ENCODE data around the gene HSH2D. TPM values are rescaled to one million over a fixed set of nuclear protein-coding genes. Genes with fewer than 3 reads are reported as not detected.
"Not testable (repeated sequence)": the region's sequence is repeated elsewhere in the genome, so short reads cannot be mapped to it uniquely, and the experiment has no call there.

Gene HSH2D, protein sequence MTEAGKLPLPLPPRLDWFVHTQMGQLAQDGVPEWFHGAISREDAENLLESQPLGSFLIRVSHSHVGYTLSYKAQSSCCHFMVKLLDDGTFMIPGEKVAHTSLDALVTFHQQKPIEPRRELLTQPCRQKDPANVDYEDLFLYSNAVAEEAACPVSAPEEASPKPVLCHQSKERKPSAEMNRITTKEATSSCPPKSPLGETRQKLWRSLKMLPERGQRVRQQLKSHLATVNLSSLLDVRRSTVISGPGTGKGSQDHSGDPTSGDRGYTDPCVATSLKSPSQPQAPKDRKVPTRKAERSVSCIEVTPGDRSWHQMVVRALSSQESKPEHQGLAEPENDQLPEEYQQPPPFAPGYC
- polyA plus RNA-seq, result 1 to 10 TPM in 2 of 3 donors, under 1 TPM in 1; 0.56 to 4.3 (median 1.7) TPM

GRCh38 chr19:16143399-16144215 lies at the start of gene HSH2D:
Gene HSH2D, plus strand, starts transcription at chr19:16143685. Its CDS starts 5,066 bp downstream, at chr19:16148751.
- 22 to 31% (median 23%) methylated on average over 13 of the region's 13 CpGs for WGBS, 3 donors

DNA sequence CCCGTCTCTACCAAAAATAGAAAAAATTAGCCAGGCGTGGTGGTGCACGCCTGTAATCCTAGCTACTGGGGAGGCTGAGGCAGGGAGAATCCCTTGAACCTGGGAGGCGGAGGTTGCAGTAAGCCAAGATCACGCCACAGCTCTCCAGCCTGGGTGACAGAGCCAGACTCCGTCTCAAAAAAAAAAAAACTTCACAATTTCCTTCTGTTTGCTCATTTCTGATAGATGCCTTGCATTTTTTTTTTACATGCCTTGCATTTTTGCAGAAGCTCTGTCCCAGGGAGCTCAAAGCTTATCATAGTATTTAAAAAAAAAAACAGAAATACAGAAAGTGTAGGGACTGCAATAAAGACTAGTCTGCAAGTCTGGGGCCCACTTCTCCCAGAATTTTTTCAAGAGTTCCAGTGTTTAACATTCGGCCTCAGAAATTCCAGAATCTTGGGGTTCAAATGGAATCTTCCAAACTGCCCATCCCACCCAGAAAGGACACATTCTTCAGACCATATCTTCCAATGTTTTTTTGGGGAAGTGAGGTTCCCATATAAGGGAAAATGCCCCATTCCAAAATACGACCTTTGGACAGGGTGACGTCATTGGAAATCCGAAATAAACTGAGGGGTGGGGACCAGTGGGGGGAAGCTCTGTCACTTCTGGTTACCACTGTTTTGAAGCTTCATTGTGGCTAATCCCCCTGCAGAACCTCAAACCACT lies 49.0 kb upstream of the HSH2D start:
- WGBS, 3 donors, result 74 to 81% (median 76%) methylated on average over 10 of the region's 10 CpGs
- H3K27ac ChIP-seq (ENCODE audit: low read depth, low read length), result no peak overlapping the region

More at GRCh38 chr19:16143399-16144215, at the start of gene HSH2D:
- H3K27ac ChIP-seq (ENCODE audit: low read depth, low read length), result no peak within 1 kb of the TSS

GRCh38 chr19:16095071-16095571 lies 48.4 kb upstream of the HSH2D start:
- no peak overlapping the region for H3K27ac ChIP-seq (ENCODE audit: low read depth, low read length)
- 72 to 88% (median 77%) methylated on average over 13 of the region's 13 CpGs for WGBS, 3 donors

DNA sequence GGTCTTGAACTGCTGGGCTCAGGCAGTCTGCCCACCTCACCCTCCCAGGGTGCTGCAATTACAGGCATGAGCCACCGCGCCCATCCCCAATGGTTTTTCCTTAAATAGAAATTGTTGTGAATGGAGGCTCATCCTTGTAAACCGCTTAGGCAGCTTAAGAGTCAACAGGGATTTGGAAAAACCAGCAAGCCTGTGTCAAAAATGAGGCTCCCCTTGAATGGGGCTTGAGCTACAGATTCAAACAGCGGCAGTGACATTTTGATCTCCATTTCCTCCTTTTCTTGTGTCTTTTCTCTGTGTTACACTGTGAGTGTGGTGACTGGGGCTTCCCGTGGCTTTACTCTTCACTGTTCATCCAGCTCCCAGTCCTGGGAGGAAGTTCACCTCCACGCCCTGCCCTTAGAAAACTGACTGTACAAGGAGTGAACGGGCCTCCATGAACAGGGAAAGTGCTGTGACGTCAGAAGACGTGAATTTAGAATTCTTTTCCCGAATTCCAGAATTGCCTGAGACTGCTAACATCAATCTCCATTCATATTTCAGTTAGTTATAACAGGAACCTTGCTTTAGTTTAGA lies 47.1 kb upstream of the HSH2D start:
- 75 to 83% (median 80%) methylated on average over 10 of the region's 10 CpGs for WGBS, 3 donors

DNA sequence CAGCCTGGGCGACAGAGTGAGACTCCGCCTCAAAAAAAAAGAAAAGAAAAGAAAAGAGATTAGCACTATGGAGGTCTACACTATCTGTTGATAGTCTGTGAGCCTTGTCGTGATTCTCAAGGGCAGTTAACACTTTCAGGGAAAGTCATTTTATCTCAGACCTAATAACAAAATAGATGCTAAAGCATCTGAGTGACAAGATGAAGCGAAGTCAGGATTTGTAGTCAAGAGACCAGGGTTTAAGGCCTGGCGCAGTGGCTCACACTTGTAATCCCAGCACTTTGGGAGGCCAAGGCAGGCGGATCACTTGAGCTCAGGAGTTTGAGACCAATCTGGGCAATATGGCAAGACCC lies 45.1 kb upstream of the HSH2D start:
- 71 to 89% (median 89%) methylated on average over 6 of the region's 6 CpGs for WGBS, 3 donors
- H3K27ac ChIP-seq (ENCODE audit: low read depth, low read length), result no peak overlapping the region

More for the DNA sequence above, 47.1 kb upstream of the HSH2D start:
- H3K27ac ChIP-seq (ENCODE audit: low read depth, low read length), result no peak overlapping the region

DNA sequence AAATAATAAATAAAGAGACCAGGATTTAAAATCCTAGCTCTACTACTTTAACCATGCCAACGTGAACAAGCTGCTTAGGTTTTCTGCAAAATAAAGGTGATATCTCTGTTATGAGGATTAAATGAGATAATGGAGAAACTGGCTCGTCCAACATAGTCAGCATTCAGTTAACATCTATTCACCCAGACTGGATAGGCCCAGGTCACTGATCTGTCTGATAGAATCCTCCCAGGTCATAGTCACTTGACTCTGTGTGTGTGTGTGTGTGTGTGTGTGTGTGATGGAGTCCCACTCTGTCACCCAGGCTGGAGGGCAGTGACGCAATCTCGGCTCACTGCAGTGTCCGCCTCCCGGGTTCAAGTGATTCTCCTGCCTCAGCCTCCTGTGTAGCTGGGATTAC lies 44.7 kb upstream of the HSH2D start:
- 94 to 96% (median 95%) methylated on average over 6 of the region's 6 CpGs for WGBS, 3 donors
- H3K27ac ChIP-seq (ENCODE audit: low read depth, low read length), result no peak overlapping the region

DNA sequence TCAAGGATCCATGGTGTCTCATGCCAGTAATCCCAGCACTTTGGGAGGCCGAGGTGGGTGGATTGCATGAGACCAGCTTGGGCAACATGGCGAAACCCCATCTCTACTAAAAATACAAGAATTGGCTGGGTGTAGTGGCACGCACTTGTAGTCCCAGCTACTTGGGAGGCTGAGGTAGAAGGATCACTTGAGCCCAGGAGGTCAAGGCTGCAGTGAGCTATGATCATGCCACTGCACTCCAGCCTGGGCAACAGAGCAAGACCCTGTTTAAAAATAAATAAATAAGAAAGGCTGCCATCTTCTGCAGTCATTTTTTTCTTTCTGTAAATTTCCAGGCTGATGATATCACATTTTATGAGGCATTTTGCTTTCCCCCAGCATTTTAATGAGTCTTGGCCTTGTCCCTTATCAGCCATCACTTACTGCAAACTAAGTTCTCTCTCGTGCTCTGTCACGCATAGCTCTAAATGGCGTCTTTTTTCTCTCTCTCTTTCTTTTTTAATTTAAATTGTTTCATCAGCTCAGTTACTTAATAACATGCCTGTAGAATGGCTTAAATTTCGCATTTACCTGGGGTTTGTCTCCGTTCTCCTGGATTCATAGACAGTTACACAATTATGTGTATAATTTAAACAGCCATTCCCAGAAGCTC lies 44.0 kb upstream of the HSH2D start:
- H3K27ac ChIP-seq (ENCODE audit: low read depth, low read length), result not testable (repeated sequence)

GRCh38 chr19:16100524-16100923 lies 43.0 kb upstream of the HSH2D start:
- H3K27ac ChIP-seq (ENCODE audit: low read depth, low read length), result no peak overlapping the region
- WGBS, 3 donors, result 94 to 99% (median 95%) methylated on average over 4 of the region's 4 CpGs

More for the DNA sequence above, 44.0 kb upstream of the HSH2D start:
- WGBS, 3 donors, result 87 to 96% (median 92%) methylated on average over 8 of the region's 8 CpGs

GRCh38 chr19:16104722-16105121 lies 38.8 kb upstream of the HSH2D start:
- 85 to 87% (median 85%) methylated on average over 6 of the region's 6 CpGs for WGBS, 3 donors
- no peak overlapping the region for H3K27ac ChIP-seq (ENCODE audit: low read depth, low read length)

DNA sequence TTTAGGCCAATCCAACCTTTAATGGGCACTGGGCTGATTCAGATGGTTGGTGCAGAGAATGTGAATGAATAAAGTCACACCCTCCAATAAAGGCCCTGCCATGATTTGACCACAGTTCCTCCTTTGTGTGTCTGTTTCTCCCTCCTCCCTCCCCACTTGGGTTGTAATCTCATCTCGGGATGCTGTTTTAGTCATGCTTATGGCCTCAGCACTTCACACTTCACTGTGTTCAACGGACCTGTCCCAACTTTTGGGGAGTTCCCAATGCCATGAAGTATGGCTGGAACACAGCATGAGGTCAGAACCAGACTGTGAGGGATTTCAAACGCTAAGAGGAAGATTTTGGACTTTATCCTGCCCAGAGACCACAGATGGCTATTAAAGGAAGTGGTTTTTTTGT lies 37.4 kb upstream of the HSH2D start:
- H3K27ac ChIP-seq (ENCODE audit: low read depth, low read length), result no peak overlapping the region
- WGBS, 3 donors, result 12 to 34% (median 20%) methylated on average over 3 of the region's 3 CpGs

DNA sequence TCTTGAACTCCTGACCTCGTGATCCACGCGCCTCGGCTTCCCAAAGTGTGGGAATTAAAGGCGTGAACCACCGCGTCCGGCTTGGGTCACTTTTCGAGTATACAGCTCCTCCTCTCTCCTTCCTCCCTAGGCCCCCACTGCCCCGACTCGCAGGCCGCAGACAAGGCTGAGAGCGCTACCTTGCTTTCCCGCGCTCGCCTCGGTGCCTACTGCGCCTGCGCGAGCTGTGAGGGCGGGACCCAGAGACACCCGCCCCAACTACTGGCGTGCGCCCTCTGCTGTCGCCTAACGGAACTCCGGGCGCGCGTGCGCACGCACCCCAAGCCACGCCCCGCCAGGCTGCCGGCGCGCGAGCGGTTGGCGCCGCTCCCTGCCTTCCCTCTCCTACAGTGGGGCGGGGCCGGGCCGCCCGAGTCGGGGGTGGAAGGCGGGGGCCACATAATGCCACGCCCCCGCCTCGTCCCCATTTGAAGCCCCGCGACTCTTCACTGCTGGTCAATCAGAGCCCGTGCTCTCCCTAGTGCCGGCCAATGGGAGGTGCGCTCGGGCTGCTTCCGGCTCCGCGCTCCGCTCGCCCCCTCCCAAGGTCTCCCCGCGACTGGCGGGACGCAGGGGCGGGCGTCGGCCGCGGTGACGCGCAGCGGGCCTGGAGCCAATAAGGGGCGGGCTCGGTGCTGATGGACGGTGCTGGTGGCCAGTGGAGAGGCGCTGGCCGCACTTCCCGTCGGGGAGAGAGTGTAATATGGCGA lies 32.2 kb upstream of the HSH2D start, which contains the start of gene RAB8A:
Gene RAB8A, plus strand, starts transcription at position 730 of the 749 bp plus-strand sequence. Its CDS starts 13 bp downstream, at position 743.
- WGBS, 3 donors, result 1% methylated on average over 51 to 80 of the region's 81 CpGs
- H3K27ac ChIP-seq (ENCODE audit: low read depth, low read length), result peak within 1 kb of the TSS; percentile 69

GRCh38 chr19:16111909-16112752 lies 31.4 kb upstream of the HSH2D start:
- 1 to 2% (median 2%) methylated on average over 31 to 37 of the region's 37 CpGs for WGBS, 3 donors
- H3K27ac ChIP-seq (ENCODE audit: low read depth, low read length), result peak overlapping the region; percentile 69

- H3K27ac ChIP-seq (ENCODE audit: low read depth, low read length), result no peak overlapping the region
- 24 to 47% (median 38%) methylated on average over 2 of the region's 2 CpGs for WGBS, 3 donors
These were observed 30.7 kb upstream of the HSH2D start for GRCh38 chr19:16112778-16113177.

DNA sequence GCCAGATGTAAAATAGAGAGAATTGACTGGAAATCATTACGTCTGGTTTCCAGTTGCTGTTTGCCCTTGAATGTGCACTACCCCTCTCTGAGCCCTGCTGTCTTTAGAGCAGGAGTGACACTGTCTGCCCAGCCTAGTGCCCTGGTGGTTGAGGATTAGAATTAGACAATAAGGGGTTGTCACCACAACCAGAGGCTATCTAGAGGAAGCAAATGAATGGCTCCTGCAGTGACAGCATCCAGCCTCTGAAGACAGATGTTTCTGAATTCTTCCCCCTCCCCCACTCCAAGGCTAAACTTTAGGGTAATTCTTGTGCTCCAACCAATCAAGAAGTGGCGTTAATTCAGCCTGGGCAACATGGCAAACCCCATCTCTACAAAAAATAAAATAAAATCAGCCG lies 29.8 kb upstream of the HSH2D start:
- WGBS, 3 donors, result 84 to 92% (median 88%) methylated on average over 3 of the region's 3 CpGs
- H3K27ac ChIP-seq (ENCODE audit: low read depth, low read length), result no peak overlapping the region

GRCh38 chr19:16115301-16116039 lies 28.0 kb upstream of the HSH2D start:
- WGBS, 3 donors, result 85 to 89% (median 87%) methylated on average over 9 of the region's 9 CpGs
- no peak overlapping the region for H3K27ac ChIP-seq (ENCODE audit: low read depth, low read length)

DNA sequence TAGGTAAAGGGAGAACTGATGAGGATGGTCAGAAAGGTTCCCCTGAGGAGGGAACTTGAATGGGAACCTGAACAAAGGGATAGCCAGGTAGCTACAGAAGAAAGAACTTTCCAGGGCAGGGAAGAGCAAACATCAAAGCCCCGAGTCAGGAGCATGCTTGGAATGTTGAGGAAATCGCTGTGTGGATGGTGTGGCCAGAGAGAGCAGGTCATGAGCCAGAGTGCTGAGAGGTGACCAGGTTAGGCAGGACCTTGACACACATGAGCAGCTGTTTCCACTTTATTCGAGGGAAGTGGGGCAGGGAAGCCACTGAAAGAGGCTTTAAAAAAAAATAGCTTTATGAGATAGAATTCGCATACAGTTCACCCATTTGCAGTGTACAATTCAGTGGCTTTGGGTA lies 27.4 kb upstream of the HSH2D start:
- no peak overlapping the region for H3K27ac ChIP-seq (ENCODE audit: low read depth, low read length)
- WGBS, 3 donors, result 65 to 76% (median 71%) methylated on average over 4 of the region's 4 CpGs
